HG03025 (cell line): ENCODE data around the gene MYH8.

Experiments used
- ATAC-seq: cut with Tn5 transposase; IDR thresholded peaks from one replicate; pipeline ENCODE4 v1.9.1; 2021; ENCODE audit warnings: mild to moderate bottlenecking, moderate library complexity; ENCODE audit not compliant: unreplicated experiment, low FRiP score

Gene MYH8

GRCh38 chr17:10421900-10422542 lies at the start of gene MYH8:
TSS of gene MYH8 (minus strand) at chr17:10421950. CDS start at chr17:10420227, 1,723 bp downstream.
- no peak for ATAC-seq

- no peak for ATAC-seq
These were observed 47.7 kb upstream of the MYH8 start, which contains the start of gene MYH4 for GRCh38 chr17:10469459-10469858. TSS of gene MYH4 (minus strand) at chr17:10469559. CDS start at chr17:10466745, 2,814 bp downstream.

GRCh38 chr17:10463402-10463801 lies 41.7 kb upstream of the MYH8 start:
- no peak for ATAC-seq

GRCh38 chr17:10460062-10460461 lies 38.3 kb upstream of the MYH8 start:
- no peak for ATAC-seq

- no peak for ATAC-seq
These were observed 37.0 kb upstream of the MYH8 start for GRCh38 chr17:10458701-10459100.

GRCh38 chr17:10457952-10458351 lies 36.2 kb upstream of the MYH8 start:
- no peak for ATAC-seq

GRCh38 chr17:10447026-10447931 lies 25.5 kb upstream of the MYH8 start:
- no peak for ATAC-seq

GRCh38 chr17:10439816-10440215 lies 18.1 kb upstream of the MYH8 start:
- no peak for ATAC-seq

- no peak for ATAC-seq
These were observed 13.3 kb upstream of the MYH8 start for GRCh38 chr17:10435096-10435495.

GRCh38 chr17:10429421-10430045 lies 7.8 kb upstream of the MYH8 start:
- ATAC-seq = no peak

- no peak for ATAC-seq
These were observed 7.0 kb upstream of the MYH8 start for GRCh38 chr17:10428781-10429180.

- ATAC-seq = no peak
These were observed 539 bp downstream of the MYH8 start for GRCh38 chr17:10421211-10421610.

- ATAC-seq = no peak
These were observed 939 bp downstream of the MYH8 start for GRCh38 chr17:10420811-10421210.

- no peak for ATAC-seq
These were observed 4.3 kb downstream of the MYH8 start for GRCh38 chr17:10417431-10417830.

- ATAC-seq = no peak
These were observed 6.6 kb downstream of the MYH8 start for GRCh38 chr17:10415161-10415560.

- ATAC-seq = no peak
These were observed 18.2 kb downstream of the MYH8 start for GRCh38 chr17:10403589-10403988.

GRCh38 chr17:10398352-10398751 lies 23.4 kb downstream of the MYH8 start:
- ATAC-seq = no peak

- ATAC-seq = no peak
These were observed 25.1 kb downstream of the MYH8 start for GRCh38 chr17:10396524-10397163.

- no peak for ATAC-seq
These were observed 27.4 kb downstream of the MYH8 start for GRCh38 chr17:10394201-10394887.

- no peak for ATAC-seq
These were observed 28.9 kb downstream of the MYH8 start for GRCh38 chr17:10392880-10393279.
